Limb (tissue), 2 donors: ENCODE results near the gene P2RY6.

Source experiments
- DNase-seq, 2 donors: peaks; one replicate each; pipeline ENCODE4 v3.0.0-alpha.2; 2016; ENCODE audit errors: extremely low spot score in 2 of 2

P2RY6 gene

GRCh38 chr11:73275381-73275750, 3.2 kb downstream of the P2RY6 start:
- peak in 1 of 2 donors; percentile 17 for DNase-seq

GRCh38 chr11:73277467-73277866, 5.3 kb downstream of the P2RY6 start:
- DNase-seq = no peak

- no peak for DNase-seq
Observed at GRCh38 chr11:73280626-73281025, 8.5 kb downstream of the P2RY6 start.

GRCh38 chr11:73281201-73281741, 9.1 kb downstream of the P2RY6 start:
- DNase-seq = no peak

GRCh38 chr11:73281796-73282660, 9.9 kb downstream of the P2RY6 start:
- DNase-seq = no peak

GRCh38 chr11:73283276-73284000, 11.3 kb downstream of the P2RY6 start:
- no peak for DNase-seq

- no peak for DNase-seq
Observed at GRCh38 chr11:73284106-73284505, 12.0 kb downstream of the P2RY6 start.

- DNase-seq = no peak
Observed at GRCh38 chr11:73285721-73286120, 13.6 kb downstream of the P2RY6 start.

- no peak for DNase-seq
Observed at GRCh38 chr11:73286240-73286810, 14.2 kb downstream of the P2RY6 start.

GRCh38 chr11:73287400-73288101, 15.4 kb downstream of the P2RY6 start:
- DNase-seq = no peak

GRCh38 chr11:73288192-73288872, 16.2 kb downstream of the P2RY6 start:
- DNase-seq = no peak

GRCh38 chr11:73288873-73289707, 17.0 kb downstream of the P2RY6 start:
- peak; percentile 67 to 80 for DNase-seq

GRCh38 chr11:73290536-73290935, 18.4 kb downstream of the P2RY6 start:
- DNase-seq = no peak

GRCh38 chr11:73291196-73291595, 19.1 kb downstream of the P2RY6 start:
- no peak for DNase-seq

GRCh38 chr11:73291781-73292524, 19.8 kb downstream of the P2RY6 start:
- DNase-seq = no peak

GRCh38 chr11:73292525-73292894, 20.4 kb downstream of the P2RY6 start:
- DNase-seq = peak in 1 of 2 donors; percentile 56

GRCh38 chr11:73293356-73293936, 21.3 kb downstream of the P2RY6 start:
- DNase-seq = no peak

- no peak for DNase-seq
Observed at GRCh38 chr11:73294604-73295003, 22.5 kb downstream of the P2RY6 start.
